Right ventricle myocardium inferior (tissue), 1 donor: Measurements from ENCODE around the gene SPDYE4. TPM values are rescaled to one million over a fixed set of nuclear protein-coding genes. Genes with fewer than 3 reads are reported as not detected.

ENCODE experiments used
- ATAC-seq: fragments of 200-7000 bp; cut with Tn5 transposase; one replicate; pipeline ENCODE4 v1.9.1; 2020; ENCODE audit warnings: mild to moderate bottlenecking, moderate library complexity
- DNase-seq: peaks from one replicate; pipeline ENCODE4 v3.0.0; 2021; ENCODE audit errors: missing footprints
- intact Hi-C: fragments of 100-400 bp; cut with DNase I; formaldehyde crosslinking; loops from one replicate; pipeline ENCODE4 v1.11.0; 2022
- total RNA-seq: library from RNA; stranded (reverse); fragmentation: NEBNext Ultra II Directional; extraction: Animal tissue kit (Norgen Biotek cat#: 25700); gene quantifications from one replicate; pipeline ENCODE4 v1.2.1, GENCODE V29; 2021
- donor health status: DM: no; HTN: yes; CAD: no; lungs with severe emphysema.

Gene SPDYE4
- total RNA-seq, 1 donor from 2014 or later: not detected

DNA sequence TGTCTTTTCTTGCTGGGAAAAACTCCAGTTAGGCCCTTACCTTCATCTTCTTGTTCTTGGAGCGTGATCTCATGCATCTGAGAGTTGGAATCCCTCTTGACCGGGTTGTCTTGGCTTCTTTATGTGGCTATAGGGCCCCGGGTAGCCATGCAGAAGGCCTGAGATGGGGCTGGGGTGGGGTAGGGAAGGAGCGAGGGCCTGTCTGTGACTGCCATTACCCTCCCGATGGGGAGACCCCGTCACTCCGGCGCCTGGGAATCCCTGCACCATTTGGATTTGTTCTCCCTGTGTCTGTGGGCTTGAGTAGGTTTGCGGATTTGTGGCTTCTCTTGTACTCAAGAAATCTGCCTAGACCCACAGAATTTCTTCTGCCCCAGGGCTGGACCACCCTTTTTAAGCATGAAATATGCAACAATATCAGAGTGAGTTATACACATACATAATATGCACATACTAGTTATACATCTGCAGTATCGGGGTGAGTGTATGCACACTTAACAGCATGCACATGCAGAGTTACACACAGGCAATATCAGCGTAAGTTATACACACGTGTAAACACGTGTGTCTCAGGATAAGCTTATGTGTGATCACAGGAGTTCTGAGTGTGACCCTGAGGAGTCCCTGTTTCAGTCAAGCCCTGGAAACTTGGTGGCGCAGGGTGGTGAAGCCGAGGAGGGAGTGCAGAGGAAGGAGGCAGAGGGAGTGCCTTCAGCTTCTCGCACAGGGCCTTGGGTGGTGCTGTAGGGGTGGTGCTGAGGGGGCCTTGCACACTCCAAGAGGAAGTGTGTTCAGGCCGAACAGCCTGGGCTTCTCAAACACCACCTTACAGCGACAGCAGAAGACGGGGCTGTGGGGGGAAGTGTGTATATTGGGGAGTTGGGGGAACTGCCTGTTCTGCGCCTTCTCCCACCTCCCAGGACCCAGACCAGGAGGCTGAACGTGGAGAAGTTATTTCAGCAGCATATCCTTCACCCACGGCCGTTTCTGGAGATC is 32.2 kb downstream of the SPDYE4 start:
- intact Hi-C loops: no loop called here
- ATAC-seq (no peak), DNase-seq (no peak)

DNA sequence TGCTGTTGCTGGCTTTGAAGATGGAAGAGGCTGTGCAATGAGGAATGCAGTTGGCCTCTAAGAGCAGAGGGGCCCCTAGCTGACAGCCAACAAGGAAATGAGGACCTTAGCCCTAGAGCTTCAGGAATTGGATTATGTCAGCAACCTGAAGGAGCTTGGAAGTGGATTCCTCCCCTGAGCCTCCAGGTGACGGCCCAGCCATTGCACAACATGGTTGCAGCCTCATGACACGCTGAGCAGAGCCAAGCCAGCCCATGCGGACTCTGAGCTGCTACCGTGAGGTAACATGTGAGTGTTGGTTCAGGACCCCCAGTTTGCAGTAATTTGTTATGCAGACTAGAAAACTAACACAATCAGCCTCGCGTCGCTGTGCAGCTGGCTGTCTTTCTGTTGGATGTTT is 33.9 kb downstream of the SPDYE4 start:
- intact Hi-C loops: no loop called here
- ATAC-seq (no peak), DNase-seq (no peak)

DNA sequence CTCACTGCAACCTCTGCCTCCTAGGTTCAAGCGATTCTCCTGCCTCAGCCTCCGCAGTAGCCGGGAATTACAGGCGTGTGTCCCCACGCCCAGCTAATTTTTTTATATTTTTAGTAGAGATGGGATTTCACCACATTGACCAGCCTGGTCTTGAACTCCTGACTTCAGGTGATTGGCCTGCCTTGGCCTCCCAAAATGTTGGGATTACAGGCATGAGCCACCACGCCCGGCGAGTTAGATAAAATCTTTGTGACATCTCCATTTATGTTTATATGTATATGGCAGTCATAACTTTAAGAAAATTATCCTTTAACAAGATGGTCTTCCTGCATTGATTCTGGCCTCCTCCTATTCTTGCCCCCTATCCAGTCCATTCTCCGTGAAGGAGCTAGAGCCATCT is 37.8 kb downstream of the SPDYE4 start:
- no peak for ATAC-seq

DNA sequence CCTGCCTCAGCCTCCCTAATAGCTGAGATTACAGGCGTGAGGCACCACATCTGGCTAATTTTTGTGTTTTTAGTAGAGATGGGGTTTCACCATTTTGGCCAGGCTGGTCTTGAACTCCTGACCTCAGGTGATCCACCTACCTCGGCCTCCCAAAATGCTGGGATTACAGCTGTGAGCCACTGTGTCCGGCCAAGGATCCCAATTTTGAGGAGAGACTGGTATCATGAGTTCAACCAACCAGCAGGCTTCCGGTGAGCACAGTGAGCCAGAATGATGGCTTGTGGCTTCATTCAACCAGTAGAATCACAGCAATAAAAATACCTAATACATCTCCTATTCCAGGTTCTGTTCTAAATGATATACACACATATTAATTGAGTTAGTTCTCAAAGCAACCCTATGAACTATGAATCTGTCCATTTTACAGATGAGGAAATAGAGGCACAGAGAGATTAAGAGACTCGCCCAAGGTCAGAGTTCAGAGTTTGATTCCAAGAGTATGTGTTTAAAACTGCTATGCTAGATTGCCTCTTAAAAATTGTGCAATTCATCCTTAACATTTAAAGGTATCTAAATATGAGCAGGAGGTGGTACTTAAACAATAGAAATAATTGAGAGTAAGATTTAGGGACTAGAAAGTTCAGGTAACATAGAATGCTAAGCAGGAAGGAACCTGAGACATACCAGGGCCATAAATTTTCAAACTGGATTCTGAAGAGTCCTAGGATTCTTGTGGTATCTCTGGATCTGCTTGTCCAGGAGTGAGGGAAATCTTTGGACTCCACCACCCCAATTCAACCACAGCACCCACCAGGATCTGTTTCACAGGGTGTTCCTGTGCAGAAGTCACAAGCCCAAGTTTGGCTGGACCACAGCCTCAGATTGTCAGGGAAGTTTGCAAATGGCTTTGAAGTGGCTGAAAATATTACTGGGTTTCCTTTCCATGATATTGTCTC is 38.8 kb downstream of the SPDYE4 start:
- DNase-seq: no peak
- no peak for ATAC-seq

More for the DNA sequence above, 37.8 kb downstream of the SPDYE4 start:
- DNase-seq: no peak
- intact Hi-C loops: no loop called here

DNA sequence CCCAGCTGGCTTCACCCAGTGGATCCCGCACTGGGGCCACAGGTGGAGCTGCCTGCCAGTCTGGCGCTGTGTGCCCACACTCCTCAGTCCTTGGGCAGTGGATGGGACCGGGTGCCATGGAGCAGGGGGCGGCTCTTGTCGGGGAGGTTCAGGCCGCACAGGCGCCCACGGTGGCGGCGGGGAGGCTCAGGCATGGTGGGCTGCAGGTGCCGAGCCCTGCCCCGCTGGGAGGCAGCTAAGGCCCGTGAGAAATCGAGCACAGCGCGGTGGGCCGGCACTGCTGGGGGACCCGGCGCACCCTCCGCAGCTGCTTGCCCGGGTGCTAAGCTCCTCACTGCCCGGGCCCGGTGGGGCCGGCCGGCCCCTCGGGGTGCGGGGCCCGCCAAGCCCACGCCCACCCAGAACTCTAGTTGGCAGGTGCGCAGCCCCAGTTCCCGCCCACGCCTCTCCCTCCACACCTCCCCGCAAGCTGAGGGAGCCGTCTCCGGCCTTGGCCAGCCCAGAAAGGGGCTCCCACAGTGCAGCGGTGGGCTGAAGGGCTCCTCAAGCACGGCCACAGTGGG is 40.3 kb downstream of the SPDYE4 start:
- DNase-seq (no peak), ATAC-seq (no peak)
- intact Hi-C loops: no loop called here

More for the DNA sequence above, 38.8 kb downstream of the SPDYE4 start:
- intact Hi-C loops: no loop called here

DNA sequence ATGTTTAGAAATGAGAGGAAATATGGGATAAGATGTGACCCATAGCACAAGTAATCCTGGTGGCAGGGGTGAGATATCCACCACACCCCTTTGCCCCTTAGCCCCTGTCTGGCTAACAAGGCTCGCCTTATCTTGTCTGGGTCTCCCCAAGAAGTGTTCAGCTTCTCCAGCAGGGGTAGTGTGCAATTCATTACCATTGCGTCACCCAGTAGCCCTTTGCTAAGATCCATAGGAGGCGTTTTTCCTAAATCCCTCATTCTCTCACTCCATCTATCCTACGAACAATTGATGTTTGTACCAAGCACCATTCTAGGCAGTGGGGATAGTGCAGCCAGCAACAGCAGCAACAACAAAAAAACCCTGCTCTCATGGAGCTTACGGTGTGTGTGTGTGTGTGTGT is 44.5 kb downstream of the SPDYE4 start:
- DNase-seq (no peak), ATAC-seq (no peak)
- intact Hi-C loops: no loop called here

DNA sequence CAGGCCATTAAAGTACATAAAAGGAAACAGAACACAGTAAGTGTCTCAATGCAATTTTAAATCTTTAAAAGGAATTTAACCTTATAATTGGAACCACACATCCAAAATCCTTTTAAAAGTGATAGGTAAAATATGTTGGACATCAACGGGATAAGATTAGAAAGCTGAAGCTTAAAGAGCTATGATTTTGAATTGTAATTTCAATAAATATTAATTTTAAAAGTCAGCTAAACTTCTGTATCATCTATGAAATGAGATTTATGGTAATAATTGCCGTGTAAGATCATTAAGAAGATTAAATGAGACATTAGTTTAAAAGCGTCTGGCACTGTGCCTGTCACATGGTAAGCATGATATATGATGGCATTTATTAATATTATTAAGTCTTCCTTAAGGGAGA is 45.0 kb downstream of the SPDYE4 start:
- DNase-seq (no peak), ATAC-seq (no peak)
- intact Hi-C loops: no loop called here

DNA sequence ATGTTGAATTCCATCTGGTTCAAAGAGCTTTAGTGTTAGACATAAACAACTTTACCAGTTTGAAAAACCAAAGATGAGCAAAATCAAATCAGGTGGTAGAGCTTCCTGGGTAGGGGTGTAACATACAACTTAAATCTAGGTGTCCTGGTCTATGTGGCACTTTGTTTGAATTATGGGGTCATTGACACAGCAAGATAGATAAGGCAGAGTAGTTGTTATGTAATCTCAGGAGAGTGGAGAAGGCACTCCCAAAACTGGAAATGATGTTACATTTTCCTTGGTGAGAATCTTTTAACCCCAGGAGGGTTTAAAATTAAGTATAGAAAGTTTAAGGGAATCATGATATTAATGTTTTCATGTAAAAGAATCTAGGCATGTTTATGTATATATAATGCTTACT is 45.6 kb downstream of the SPDYE4 start:
- no peak for DNase-seq
- no peak for ATAC-seq
- intact Hi-C loops: no loop called here

DNA sequence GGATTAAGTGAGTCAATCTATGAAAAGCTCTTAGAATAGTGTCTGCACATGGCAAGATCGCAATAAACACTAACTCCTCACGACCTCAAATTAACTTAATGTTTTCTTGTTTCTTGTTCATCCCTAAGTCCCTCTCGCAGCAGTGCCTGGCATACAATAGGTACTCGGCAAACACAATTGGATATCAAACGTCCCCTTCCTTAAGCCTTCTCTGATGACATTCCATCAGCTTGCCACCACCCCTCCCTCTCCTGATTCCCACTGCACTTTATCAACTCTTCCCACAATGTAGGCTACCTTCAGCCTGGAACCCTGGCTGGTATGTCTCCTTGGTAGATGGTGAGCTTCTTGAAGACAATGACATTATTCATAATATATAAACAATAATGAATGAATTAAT is 47.1 kb downstream of the SPDYE4 start:
- intact Hi-C loops: no loop called here
- DNase-seq: no peak
- ATAC-seq: no peak

DNA sequence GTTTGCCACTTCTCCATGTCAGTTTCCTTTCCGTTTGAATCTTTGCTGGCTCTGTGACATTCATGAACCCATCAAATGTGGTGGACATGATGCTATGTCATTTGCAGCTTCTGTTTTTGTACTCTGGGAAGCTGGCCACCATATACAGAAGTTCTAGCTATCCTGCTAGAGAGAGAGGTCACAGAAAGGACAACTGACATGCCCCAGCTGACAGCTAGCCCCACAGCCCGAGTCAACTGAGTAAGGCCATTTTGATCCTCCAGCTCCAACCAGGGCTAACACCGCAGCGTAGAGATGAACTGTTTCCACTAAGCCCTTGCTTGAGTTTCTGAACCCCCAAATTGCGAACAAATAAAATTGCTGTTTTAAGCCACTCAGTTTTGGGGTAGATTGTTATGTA is 47.5 kb downstream of the SPDYE4 start:
- ATAC-seq: no peak
- DNase-seq: no peak
- intact Hi-C loops: no loop called here

DNA sequence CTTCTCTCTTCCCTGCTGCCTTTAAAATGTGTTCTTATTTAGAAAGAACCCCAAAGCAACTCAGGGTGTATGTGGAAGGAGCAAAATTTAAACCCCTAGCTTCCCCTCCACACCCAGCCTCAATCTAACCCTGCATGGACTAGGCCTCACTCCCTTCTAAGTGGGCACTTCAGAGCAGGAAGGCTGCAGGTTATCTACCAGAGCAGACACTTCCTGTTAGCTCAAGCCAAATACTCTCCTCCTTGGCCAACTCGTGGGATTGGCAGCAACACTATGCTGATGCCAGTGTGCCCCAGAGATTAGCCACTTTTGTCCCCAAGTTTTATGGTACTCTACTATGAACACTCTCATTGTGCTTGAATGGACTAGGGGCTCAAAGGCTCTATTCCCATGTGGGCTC is 49.3 kb downstream of the SPDYE4 start:
- intact Hi-C loops: no loop called here
- DNase-seq (no peak), ATAC-seq (peak; percentile 47)

DNA sequence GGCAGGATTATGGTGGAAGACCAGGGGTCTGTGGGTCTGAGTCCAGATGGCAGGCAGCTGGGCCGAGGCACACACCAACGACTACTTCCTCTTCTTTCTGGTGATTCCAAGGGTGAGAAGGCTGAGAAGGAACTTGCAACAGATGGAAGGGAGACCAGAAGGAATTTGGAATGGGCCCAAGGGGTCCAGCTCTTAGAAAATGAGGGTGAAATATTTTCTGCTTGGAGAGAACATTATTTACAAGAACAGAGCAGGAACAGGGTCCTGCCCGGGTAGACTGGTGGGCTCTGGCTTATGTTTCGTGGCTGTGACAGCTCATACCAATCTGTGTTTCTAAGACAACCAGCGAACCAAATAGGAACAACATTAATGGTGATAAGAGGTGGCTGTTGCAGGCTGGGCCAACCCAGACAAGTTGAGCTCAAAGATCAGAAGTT is 50.3 kb downstream of the SPDYE4 start:
- ATAC-seq (peak; percentile 75), DNase-seq (no peak)
- intact Hi-C loops: no loop called here

DNA sequence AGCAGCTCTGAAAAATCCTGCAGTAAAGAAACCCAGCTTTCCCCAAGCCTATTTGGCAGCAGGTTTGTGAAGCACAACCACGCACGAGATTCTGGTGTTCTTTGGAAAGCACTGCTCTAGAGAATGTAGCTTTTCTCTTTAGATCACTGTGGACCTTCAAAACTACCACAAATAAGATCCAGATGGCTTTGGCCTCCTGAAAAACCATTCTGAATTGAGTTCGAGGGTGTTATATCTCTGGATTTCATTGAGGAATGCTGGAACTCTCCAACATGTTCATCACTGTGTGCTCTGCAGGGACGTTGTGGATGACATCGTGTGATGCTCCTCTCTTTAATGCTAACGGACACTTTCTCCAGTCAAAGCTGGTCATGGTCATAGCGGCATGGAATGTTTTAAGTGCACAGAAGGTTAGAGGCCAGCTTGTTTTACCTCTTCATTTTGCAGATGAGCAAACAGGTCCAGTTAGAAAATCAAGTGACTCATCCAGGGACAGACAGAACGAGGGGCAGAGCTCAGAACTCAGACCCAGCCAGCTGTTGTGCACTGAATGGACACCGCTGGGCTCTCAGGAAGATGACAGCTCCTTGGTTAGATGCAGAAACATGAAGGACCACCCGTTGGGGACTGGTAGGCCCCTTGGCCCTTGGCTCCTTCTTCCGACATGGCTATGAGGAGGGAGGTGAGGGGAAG is 50.9 kb downstream of the SPDYE4 start:
- no peak for DNase-seq
- peak; percentile 12 for ATAC-seq
- intact Hi-C loops: no loop called here

DNA sequence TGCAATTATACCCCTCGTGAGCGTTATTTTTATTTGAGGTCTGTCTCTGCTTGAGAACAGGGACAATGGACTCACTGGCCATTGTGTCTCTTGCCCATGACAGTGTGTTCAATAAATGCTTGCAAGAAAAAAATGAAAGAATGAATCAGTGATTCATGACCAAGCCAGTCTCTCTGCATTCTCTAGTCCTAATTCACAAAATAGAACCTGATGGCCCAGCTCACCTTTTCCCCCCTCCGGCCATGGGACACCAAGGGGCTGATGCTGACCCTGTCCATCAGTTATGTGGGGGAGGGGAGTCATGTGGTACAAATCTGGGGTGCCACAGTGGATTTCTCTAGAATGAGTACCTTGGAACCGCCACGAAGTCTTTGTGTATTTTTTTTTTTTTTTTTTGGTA is 51.9 kb downstream of the SPDYE4 start:
- ATAC-seq (no peak), DNase-seq (no peak)
- intact Hi-C loops: no loop called here

DNA sequence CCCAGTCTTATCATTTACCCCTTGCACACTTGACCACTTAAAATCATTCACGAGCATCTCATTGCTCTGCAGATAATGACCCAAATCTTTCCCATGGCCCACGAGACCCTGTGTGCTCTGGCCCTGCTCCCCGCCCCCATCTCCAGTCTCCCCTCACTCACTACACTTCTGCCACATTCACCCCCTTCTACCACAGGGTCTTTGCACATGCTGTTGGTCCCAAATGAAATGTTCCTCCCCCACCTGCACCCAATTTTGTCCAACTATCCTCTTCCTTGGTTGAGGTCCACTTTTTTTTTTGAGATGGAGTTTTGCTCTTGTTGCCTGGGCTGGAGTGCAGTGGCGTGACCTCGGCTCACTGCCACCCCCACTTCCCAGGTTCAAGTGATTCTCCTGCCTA is 52.9 kb downstream of the SPDYE4 start:
- ATAC-seq (no peak), DNase-seq (no peak)
- intact Hi-C loops: no loop called here

DNA sequence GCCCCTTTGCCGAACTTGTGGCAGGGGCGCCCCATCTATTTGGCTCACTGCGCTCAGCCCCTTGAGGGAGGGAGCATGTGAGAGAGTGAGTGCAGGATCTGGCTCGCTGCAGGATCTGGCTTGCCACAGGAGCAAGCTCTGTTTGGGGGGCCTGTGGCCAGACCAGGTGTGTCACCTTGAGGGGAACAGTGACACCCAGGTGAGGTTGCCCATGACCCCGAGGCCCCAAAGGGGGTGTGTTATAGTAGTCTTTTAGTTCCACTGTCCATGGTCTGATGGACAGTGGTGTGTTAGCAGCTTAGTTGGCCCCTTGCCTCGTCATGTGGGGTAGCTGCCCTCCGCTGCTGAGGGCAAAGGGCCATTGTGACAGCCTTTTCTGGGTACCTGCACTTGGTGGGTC is 55.3 kb downstream of the SPDYE4 start:
- DNase-seq (no peak), ATAC-seq (no peak)
- intact Hi-C loops: no loop called here

DNA sequence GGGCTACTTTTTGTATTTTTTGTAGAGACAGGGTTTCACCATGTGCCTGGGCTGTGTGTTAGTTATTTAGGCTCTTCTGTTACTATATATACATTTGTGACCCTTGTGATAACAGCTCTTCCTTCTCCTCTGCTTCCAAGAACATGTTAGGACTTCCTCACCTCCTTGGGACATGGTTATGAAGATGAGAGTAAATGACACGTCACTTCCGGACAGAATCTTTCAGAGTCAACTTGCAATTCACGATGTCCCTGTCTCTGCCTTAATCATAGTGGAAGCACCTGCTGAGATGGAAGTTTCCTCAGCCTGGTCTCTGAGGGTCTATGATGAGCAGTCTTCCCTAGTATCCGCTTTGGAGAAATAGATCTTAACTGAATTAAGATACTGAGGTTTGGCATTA is 56.6 kb downstream of the SPDYE4 start:
- intact Hi-C loops: no loop called here
- ATAC-seq (no peak), DNase-seq (no peak)

DNA sequence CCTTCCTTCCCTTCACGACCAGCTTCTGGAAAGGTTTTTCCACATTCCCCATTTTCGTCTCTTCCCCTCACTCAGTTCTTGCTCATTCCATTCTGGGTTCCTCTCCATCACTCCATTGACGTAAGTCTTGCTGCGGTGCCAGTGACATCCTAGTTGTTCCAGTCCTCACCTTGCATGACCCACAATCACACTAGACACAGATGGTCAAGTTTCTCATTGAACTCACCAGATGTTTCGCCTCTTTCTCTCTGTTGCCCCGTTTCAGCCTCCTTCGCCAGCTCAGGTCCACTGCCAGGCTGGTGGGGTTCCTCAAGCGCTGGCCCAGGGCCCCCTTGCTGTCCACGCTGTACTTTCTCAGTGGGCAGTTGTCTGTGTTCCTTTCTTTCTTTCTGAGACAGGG is 57.1 kb downstream of the SPDYE4 start:
- intact Hi-C loops: no loop called here
- ATAC-seq: no peak
- no peak for DNase-seq
